ENCODE measurements around the gene NAP1L4.

DNA sequence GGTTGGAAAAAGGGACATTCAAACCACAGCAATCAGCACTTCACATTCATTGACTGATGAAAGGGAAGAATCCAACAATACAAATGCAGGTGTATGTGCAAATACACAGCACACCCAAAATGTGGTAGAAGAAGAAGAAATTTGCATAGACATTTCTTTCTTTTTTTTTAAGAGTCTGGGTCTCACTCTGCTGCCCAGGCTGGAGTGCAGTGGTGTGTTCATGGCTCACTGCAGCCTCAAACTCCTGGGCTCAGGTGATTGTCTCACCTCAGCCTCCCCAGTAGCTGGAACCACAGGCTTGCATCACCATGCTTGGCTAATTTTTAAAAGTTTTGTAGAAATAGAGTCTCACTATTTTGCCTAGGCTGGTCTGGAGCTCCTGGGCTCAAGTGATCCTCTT lies 43.2 kb upstream of the NAP1L4 start:
- TF ChIP-seq, protein P1, sequence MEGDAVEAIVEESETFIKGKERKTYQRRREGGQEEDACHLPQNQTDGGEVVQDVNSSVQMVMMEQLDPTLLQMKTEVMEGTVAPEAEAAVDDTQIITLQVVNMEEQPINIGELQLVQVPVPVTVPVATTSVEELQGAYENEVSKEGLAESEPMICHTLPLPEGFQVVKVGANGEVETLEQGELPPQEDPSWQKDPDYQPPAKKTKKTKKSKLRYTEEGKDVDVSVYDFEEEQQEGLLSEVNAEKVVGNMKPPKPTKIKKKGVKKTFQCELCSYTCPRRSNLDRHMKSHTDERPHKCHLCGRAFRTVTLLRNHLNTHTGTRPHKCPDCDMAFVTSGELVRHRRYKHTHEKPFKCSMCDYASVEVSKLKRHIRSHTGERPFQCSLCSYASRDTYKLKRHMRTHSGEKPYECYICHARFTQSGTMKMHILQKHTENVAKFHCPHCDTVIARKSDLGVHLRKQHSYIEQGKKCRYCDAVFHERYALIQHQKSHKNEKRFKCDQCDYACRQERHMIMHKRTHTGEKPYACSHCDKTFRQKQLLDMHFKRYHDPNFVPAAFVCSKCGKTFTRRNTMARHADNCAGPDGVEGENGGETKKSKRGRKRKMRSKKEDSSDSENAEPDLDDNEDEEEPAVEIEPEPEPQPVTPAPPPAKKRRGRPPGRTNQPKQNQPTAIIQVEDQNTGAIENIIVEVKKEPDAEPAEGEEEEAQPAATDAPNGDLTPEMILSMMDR (IDR thresholded peaks at IDR 0.05 in 8 of 11, conservative IDR thresholded peaks at IDR 0.05 in 3 of 11): no peak
- TF ChIP-seq POLR2AphosphoS5 (IDR thresholded peaks at IDR 0.05): no peak
